CD4-positive, alpha-beta T cell treated with Interleukin-15 for 1 hour (primary cell): ENCODE measurements around the gene ADGRE2.
"Not testable (repeated sequence)": the region's sequence is repeated elsewhere in the genome, so short reads cannot be mapped to it uniquely, and the experiment has no call there.

Experiments used
- DNase-seq: peaks from one replicate; pipeline ENCODE4 v3.0.0-alpha.2; 2020

The ADGRE2 gene

DNA sequence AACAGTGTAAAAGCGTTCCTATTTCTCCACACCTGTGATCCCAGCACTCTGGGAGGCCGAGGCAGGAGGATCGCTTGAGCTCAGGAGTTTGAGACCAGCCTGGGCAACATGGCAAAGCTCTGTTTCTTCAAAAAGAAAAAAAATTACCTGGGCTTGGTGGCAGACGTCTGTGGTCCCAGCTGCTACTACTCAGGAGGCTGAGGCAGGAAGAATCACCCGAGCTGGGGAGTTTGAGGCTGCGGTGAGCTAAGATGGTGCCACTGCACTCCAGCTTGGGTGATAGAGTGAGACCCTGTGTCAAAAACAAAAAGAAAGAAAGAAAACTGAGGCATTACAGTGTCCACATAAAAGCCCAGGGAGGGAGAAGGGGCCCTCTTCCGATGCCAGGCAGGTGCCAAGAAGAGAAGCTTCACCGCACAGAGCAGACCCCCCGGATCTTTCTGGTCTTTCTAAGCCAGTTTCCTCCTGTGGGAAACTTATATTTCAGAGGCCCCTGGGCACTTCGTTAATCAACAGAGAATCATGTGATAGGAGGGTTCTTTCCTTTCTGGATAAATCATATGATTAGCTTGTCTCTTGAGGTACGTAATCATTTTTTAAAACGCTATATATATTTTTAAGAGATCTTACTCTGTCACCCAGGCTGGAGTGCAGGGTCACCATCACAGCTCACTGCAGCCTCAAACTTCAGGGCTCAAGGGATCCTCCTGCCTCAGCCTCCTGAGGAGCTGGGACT is at the start of gene ADGRE2:
TSS of gene ADGRE2 (minus strand) at position 451 of the 736 bp plus-strand sequence. CDS start 1,804 bp downstream, outside the sequence.
- not testable (repeated sequence) for DNase-seq

DNA sequence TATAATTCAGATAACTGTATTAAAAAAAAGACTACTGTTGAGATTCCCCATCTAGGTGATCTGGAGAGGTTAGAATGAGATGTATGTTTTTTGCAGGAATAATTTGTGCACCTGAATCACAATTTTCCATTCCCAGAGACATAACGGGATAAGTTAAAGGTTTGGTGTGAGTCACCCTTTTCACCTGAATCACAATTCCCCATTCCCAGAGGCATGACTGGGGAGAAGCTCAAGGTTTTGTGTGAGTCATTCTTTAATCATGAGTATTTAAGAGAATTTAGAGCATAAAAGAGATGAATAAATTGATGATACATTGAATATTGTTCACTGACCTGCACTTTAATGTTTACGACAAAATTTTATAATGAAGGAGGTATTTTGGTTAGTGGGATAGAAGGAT is 47.6 kb upstream of the ADGRE2 start:
- no peak for DNase-seq

DNA sequence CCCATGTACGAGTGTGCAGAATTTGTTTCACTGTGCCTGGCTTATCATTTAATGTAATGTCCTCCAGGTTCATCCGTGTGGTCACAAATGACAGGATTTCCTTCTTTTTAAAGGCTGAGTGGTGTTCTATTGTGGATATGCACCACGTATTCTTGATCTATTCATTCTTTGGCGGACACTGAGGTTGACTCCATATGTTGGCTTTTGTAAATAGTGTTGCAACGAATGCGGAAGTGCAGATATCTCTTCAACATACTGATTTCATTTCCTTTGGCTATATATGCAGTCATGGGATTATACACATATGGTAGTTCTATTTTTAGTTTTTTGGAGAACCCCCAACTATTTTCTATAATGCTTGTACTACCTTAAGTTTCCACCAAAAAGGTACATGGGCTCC is 43.6 kb upstream of the ADGRE2 start:
- DNase-seq, result no peak

DNA sequence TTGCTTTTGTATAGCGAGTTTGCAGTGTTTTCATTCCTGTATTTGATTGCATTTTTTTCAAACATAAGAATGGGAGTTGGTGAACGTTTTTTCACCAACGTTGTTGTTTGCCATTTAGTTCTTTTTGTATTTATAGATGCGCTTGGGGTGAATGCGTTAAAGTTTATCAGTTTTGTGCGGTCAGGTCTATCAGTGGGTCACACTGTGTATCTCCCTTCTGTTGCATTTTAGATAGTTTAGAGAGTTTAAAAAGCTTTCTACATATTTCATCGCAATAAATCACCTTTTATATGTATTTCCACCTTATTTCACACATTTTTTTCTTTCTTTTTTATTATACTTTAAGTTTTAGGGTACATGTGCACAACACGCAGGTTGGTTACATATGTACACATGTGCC is 40.2 kb upstream of the ADGRE2 start:
- no peak for DNase-seq

DNA sequence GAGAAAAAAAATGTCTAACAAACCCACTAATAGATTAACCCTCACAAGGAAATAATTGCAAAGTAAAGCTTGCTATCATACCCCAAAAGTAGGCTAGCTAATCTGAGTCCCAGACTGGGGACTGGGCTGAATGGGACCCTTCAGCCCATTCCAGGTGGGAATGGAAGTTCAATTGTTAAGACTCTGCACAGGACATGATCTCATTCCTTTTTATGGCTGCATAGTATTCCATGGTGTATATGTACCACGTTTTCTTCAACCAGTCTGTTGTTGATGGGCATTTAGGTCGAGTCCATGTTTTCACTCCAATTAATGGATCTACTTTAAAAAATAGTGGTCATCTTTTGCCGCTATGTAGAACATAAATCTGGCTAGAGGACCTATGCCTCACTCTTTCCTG is 38.7 kb upstream of the ADGRE2 start:
- DNase-seq, result no peak

DNA sequence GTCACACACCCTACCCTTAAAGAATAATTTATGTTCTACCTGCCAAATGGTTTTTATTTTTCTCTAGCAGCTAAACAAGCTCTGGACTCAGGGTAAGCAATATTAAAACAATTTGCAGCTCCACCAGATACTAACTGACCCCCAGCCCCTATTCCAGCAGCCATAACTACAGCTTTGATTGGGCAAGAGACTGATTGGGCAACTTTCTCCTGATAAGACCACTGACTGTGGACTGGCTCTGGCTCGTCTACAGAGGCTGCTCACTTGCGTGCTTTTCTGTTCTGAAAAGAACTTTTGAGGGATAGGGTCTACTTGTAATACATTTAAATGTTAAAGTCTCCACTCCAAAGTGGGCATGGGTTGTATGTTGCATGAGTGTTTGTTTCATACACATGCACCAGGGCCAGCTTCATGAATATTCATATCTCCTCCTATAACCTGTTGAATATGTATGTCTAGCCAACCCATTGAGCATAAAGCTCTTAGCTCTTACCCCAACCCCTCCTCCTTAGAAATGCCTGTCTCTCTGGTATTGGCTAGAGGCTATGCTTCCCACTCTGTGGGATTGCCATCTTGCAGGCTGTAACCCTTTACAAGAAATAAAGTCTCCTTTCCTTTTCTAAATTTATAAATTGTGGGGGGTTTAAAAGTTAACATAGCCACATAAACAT is 36.8 kb upstream of the ADGRE2 start:
- DNase-seq, result no peak

DNA sequence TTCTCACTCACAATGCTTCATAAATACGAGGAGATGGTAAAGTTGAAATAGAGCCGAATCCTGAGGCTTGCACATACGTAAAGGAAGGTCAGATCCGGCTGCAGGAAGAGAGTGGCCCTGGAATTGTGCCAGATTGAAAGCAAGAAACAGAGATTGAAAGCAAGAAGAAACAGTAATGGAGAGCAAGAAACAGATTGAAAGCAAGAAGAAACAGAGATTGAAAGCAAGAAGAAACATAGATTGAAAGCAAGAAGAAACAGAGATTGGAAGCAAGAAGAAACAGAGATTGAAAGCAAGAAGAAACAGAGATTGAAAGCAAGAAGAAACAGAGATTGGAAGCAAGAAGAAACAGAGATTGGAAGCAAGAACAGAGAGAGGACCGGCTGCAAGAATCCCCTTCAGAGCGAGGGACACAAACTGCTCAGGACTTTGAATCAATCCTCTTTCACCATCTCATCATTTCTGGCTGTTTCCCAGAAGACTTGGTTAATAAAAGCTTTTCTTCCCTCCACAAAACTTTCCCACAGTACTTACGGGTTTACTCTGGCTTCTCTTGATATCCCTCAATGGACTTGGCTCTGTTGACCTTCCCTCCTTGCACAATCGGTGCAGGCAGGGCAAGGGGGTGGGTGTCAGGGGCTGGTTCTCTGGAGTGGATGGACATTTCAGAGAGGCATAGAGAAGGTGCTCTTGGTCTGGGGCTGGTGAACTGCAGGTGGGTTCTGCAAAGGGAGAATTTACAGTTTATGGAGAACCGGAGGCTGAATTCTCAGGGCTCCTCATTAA is 31.1 kb upstream of the ADGRE2 start:
- DNase-seq, result no peak

DNA sequence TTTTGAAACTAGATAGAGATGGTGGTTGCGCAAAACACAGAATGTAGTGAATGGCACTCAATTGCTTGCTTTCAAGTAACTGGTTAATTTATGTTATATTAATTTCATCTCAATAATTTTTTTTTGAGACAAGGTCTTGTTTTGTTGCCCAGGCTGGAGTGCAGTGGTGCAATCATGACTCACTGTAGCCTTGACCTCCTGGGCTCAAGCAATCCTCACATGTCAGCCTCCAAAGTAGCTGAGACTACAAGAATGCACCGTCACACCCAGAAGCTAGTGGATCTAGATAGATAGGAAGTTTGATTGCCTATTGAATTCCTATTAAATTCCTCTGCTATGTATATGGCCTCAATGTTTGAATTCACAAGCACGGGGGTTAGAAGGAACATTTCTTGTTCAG is 26.4 kb upstream of the ADGRE2 start:
- DNase-seq, result no peak

DNA sequence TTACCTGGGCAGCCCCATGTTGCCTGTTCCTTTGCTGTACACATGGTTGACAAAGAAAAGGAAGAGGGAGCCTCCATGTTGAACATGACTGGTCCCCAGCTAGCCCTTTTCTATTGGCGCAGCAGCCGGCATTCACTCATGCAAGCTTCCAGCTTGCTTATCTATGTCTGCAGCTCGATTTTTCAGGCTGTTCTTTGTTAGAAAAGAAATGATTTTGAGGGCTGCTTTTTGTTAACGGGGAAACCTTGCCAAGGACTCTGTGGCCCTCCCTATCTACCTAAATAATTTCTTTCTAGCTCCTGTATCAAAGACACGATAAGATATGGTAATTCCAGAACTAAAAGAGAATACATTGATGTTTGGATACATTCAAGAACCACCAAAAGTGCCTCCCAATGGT is 20.4 kb upstream of the ADGRE2 start:
- DNase-seq, result no peak

DNA sequence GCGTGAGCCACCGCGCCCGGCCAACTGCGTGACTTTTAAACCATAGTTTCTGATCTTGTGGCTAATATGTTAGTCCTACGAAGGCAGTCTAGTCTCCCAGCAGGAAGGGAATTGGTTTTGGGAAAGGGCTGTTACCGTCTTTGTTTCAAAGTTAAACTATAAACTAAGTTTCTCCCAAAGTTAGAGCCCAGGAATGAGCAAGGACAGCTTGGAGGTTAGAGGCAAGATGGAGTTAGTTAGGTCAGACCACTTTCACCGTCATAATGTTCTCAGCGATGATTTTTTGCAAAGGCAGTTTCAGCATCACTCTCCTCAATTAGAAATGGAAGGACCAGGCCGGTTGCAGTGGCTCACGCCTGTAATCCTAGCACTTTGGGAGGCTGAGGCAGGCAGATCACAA is 17.7 kb upstream of the ADGRE2 start:
- DNase-seq, result no peak

DNA sequence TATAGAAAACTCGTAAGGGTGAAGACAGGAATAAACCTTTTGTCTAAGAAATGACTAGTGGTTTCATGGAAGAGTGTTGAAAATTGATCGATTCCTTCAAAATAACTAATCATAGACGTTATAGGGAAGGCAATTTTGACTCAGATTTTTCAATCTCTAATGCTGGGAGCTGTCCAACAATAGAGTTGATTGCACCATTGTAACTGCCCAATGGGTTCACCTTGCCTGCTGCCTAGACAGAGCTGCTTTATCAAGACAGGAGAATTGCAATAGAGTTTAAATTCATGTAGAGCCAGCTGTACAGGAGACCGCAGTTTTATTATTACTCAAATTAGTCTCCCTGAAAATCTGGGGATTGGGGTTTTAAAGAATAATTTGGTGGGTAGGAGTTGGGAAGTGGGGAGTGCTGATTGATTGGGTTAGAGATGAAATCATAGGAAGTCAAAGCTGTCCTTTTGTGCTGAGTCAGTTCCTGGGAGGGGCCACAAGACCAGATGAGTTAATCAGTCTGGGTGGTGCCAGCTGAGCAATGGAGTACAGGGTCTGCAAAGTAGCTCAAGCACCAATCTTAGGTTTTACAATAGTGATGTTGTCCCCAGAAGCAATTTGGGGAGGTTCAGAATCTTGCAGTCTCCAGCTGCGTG is 16.8 kb upstream of the ADGRE2 start:
- no peak for DNase-seq

DNA sequence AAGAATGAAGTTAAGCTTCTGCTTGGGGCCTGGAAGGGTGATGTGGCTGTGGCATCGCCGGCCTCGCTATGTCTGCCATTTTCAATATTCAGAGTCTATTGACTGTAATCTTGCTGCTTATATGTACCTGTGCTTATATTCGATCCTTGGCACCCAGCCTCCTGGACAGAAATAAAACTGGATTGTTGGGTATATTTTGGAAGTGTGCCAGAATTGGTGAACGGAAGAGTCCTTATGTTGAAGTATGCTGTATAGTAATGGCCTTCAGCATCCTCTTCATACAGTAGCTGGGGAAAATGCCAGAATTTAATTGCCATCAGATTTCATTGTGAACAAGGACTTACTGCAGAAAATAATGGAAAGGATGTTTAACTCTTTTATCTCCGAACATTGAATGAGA is 13.9 kb upstream of the ADGRE2 start:
- DNase-seq, result not testable (repeated sequence)

DNA sequence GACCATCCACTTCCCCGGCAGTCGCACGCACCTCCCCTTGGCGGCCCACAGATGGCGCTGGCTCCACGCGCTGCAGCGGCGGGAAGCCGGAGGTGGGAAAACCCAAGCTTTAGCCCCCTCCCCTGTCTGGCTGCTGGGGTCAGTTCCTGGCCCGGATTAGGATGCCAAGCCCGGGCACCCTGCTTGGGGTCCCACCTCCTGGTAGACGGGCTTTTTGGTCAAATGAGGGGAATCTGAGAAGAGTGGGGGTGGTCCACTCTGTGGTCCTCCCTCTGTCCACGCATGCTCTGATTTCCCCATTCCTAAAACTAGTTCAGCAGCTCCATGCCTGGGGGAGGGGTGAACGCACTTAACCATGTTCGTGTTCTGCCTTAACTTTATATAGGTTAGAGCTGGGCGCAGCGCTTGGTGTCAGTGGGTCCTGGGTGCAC is 8.1 kb upstream of the ADGRE2 start:
- DNase-seq, result peak; percentile 27

DNA sequence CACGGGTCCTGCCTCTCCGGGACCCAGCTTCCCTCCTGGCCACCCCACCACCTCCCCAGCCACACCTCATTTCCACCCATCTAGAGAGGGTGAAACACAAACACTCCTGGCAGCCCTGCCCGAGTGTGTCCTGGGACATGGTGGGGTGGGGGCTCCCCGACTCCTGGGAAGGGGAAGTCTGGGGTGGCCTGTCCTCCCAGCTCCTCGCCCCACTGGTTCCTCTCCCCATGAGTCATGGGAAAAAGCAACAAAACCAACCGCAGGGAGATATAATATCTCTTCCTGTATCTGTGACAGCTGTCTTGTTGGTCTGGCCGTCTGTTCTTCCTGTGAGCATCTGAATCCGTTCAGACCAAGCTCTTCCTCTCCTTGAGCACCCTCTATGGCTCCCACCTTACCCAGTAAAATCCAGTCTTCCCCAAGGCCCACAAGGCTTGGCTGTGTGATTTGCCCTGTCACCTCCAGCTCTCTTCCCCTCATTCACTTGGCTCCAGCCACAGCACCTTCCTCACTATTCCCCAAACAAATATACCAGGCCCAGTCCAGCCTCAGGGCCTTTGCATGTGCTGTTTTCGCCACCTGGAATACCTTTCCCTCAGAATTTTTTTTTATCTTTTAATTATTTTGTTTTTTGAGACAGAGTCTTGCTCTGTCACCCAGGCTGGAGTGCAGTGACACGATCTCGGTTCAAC is 6.9 kb upstream of the ADGRE2 start:
- peak; percentile 78 for DNase-seq

DNA sequence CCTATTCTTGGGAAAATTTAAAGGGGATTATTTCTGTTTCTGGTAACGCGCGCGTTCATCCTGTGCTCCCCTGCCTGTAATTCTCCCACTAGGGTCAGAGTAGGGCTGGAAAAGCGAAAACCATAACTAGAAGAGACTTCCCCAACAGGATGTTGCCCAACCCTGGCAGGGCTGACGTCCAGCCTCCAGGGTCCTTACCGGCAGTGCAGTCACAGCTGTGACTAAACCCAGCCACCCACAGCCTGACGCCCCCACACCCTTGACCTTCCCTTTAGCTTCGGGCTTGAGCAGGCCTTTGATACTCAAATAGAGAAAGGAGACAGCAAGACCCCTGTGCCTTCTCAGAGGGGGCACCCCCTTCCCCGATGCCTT is 6.4 kb upstream of the ADGRE2 start:
- DNase-seq, result peak; percentile 78

DNA sequence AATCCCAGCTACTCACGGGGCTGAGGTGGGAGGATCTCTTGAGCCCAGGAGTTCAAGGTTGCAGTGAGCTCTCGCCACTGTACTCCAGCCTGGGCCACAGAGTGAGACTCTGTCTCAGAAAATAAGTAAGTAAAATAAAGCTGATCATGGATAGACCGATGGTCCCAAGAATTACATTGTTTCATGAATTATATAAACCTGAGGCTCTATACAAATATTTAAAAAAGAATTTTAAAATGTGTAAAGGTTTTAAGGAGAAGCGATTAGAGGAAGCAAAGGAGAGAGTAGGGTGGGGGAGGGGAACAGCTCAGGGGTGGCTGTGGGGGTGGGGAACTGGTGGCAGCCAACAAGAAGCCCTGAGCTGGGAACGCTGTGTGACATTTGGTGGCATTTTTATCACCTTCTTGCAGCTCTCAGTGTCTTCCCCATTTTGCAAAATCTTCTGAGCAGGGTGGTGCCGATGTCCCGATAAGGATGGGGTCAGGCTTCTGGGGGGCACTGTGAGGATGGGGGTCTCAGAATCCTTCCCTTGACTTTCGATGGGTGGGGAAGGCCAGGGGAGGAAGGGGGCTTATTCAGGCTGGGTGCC is 5.1 kb upstream of the ADGRE2 start:
- not testable (repeated sequence) for DNase-seq

DNA sequence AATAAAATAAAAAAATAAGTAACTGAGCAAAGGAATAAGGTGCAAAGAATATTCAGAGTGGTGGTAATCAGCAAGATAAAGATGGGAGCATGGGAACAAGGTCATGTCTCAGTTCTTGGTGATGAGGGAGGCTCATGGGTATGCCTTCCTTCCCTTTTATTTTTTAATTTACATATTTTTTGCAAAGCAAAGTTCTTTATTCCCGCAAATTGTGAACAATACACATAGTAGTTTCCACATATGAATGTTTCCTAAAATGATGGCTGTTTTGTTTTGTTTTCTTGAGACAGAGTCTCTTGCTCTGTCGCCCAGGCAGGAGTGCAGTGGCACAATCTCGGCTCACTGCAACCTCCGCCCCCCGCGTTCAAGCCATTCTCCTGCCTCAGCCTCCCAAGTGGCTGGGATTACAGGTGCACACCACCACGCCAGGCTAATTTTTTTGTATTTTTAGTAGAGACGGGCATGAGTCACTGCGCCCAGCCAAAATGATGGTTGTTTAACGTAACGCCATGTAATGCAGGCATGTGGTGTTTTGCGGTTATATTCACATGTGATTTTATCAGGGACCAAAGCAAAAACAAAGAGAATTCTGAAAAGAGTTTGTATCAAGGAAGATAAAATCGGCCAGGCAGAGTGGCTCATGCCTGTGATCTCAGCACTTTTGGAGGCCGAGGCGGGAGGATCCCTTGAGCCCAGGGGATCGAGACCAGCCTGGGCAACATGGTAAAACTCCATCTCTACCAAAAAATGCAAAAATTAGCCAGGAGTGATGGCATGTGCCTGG is 4.5 kb upstream of the ADGRE2 start:
- no peak for DNase-seq

DNA sequence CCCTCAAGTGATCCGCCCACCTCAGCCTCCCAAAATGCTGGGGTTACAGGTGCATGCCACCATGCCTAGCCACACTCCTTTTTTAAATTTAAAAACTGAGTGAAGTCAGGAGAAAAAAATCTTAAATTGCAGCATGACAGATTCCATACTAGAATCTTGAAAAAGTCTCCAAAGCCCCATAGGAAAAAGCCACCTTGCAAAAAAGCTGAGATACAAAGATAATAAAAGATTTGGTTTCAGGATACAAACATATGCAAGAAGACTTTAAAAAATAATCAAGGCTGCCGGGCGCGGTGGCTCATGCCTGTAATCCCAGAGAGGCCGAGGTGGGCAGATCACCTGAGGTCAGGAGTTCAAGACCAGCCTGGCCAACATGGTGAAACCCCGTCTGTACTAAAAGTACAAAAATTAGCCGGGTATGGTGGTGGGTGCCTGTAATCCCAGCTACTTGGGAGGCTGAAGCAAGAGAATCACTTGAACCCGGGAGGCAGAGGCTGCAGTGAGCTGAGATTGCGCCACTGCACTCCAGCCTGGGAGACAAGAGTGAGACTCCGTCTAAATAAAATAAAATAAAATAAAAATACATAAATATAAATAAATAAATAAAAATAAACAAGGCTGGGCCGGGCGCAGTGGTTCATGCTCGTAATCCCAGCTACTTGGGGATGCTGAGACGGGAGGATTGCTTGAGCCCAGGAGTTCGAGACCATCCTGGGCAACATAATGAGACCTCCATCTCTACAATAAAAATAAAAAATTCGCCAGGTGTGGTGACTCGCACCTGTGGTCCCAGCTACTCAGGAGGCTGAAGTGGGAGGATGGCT is 3.6 kb upstream of the ADGRE2 start:
- DNase-seq, result not testable (repeated sequence)

DNA sequence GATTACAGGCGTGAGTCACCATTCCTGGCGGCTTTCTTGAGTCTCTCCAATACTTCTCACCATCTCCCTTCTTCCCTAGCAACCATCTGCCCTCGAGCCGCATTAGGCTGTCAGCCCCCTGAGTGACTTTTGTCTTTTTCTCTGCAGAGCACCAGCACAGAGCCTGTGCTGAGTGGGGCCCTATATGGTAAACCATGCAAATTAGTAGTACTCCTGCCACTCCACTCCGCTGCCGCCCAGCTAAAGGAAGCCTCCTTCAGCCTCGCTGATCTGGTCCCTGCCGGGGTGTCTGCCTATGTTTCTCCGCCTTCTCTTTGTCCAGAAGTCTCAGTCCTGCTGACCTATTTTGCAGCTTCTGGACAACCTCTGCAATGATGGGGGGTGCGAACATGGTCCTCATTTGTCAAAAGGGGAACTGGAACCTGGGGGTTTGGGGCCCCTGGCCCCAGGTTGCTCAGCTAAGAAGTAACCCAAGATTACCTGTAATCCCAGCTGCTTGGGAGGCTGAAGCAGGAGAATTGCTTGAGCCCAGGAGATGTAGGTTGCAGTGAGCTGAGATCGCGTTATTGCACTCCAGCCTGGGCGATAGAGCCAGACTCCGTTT is 2.4 kb upstream of the ADGRE2 start:
- DNase-seq, result not testable (repeated sequence)

DNA sequence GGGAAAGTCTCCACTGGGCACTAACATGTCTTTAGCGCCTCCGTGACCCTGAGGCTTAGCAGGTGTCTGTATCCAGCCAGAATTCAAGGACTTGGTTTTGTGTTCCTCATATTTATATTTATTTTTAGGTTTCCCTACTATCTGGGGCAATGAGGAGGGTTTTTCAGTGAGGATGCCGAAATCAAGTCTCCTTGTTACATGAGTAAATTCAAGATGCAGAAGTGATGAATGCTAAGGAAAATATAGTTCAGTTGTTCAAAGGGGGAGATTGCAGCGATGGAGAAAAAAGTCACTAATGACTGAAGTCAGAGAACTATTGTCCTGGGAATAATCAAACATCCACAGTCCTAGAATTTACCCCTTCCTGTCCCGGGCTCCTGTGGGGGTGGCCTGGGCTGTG is 791 bp upstream of the ADGRE2 start:
- no peak for DNase-seq
